Neural progenitor cell (in vitro differentiated cells): Measurements from ENCODE around the gene E2F8. TPM values are rescaled to one million over a fixed set of nuclear protein-coding genes. Genes with fewer than 3 reads are reported as not detected.

Experiments used
- DNase-seq: peaks from one replicate; pipeline ENCODE4 v3.0.0-alpha.2; 2016; ENCODE audit warnings: low spot score
- H2AFZ ChIP-seq: fragments of 200-600 bp; sonication (generic); replicated peaks from 2 replicates; pipeline ENCODE4 v1.6.1; 2016; ENCODE audit warnings: antibody characterized with exemption
- H3F3A ChIP-seq: fragments of 200-600 bp; sonication (generic); 2 replicates; pipeline ENCODE4 v1.6.1; 2016; ENCODE audit warnings: antibody characterized with exemption, low read depth
- H3K27ac ChIP-seq: fragments of 200-600 bp; sonication (generic); 2 replicates; pipeline ENCODE4 v1.5.1; 2016; ENCODE audit warnings: mild to moderate bottlenecking
- H3K27me3 ChIP-seq: fragments of 200-600 bp; sonication (generic); 2 replicates; pipeline ENCODE4 v1.6.1; 2016; ENCODE audit warnings: mild to moderate bottlenecking, moderate library complexity
- H3K36me3 ChIP-seq: fragments of 200-600 bp; sonication (generic); 2 replicates; pipeline ENCODE4 v1.5.1; 2016
- H3K4me1 ChIP-seq: fragments of 200-600 bp; sonication (generic); 2 replicates; pipeline ENCODE4 v1.6.1; 2016; ENCODE audit warnings: mixed run types
- H3K4me2 ChIP-seq: fragments of 200-600 bp; sonication (generic); 2 replicates; pipeline ENCODE4 v1.6.1; 2016
- H3K4me3 ChIP-seq: fragments of 200-600 bp; sonication (generic); 2 replicates; pipeline ENCODE4 v1.5.1; 2016
- H3K79me2 ChIP-seq: fragments of 200-600 bp; sonication (generic); 2 replicates; pipeline ENCODE4 v1.6.1; 2016; ENCODE audit warnings: low read depth
- H3K9ac ChIP-seq: fragments of 200-600 bp; sonication (generic); 2 replicates; pipeline ENCODE4 v1.6.1; 2016
- H3K9me3 ChIP-seq: fragments of 200-600 bp; sonication (generic); 2 replicates; pipeline ENCODE4 v1.5.1; 2016; ENCODE audit warnings: low read depth
- H4K20me1 ChIP-seq: fragments of 200-600 bp; sonication (generic); 2 replicates; pipeline ENCODE4 v1.6.1; 2016; ENCODE audit warnings: low read depth
- H3K27ac Mint-ChIP-seq: 3 replicates; pipeline ENCODE4 v1.8.0; 2021; ENCODE audit warnings: mixed read lengths
- H3K27me3 Mint-ChIP-seq: 2 replicates; pipeline ENCODE4 v1.8.0; 2022; ENCODE audit warnings: low read depth, mild to moderate bottlenecking, inconsistent platforms, moderate library complexity, mixed read lengths; ENCODE audit not compliant: insufficient read depth
- H3K36me3 Mint-ChIP-seq: 3 replicates; pipeline ENCODE4 v1.8.0; 2021; ENCODE audit warnings: mixed read lengths
- H3K4me1 Mint-ChIP-seq: 3 replicates; pipeline ENCODE4 v1.8.0; 2021; ENCODE audit warnings: mixed read lengths
- H3K4me3 Mint-ChIP-seq: 3 replicates; pipeline ENCODE4 v1.8.0; 2021; ENCODE audit warnings: mild to moderate bottlenecking, moderate library complexity, mixed read lengths
- H3K9me3 Mint-ChIP-seq: 3 replicates; pipeline ENCODE4 v1.8.0; 2020; ENCODE audit warnings: mixed read lengths
- EZH2 ChIP-seq: fragments of 200-600 bp; sonication (generic); IDR thresholded peaks from 2 replicates; pipeline ENCODE4 v1.6.1; 2017; ENCODE audit warnings: antibody characterized with exemption, mild to moderate bottlenecking, moderate library complexity
- EZH2phosphoT487 ChIP-seq: fragments of 200-600 bp; sonication (generic); IDR thresholded peaks from 2 replicates; pipeline ENCODE4 v1.6.1; 2017; ENCODE audit warnings: antibody characterized with exemption
- total RNA-seq: library from RNA; depleted of rRNA; stranded (reverse); fragments of >200 nt; gene quantifications from 2 replicates; pipeline ENCODE4 v1.2.3, GENCODE V29; 2015; ENCODE audit warnings: low replicate concordance
- TF ChIP-seq, protein P1 (sequence below): fragments of 200-600 bp; sonication (generic); IDR thresholded peaks from 2 replicates; pipeline ENCODE4 v1.5.1; 2017; ENCODE audit warnings: antibody characterized with exemption, mild to moderate bottlenecking

The E2F8 gene
- total RNA-seq, 1 donor from 2014 or later: 5.7 TPM

DNA sequence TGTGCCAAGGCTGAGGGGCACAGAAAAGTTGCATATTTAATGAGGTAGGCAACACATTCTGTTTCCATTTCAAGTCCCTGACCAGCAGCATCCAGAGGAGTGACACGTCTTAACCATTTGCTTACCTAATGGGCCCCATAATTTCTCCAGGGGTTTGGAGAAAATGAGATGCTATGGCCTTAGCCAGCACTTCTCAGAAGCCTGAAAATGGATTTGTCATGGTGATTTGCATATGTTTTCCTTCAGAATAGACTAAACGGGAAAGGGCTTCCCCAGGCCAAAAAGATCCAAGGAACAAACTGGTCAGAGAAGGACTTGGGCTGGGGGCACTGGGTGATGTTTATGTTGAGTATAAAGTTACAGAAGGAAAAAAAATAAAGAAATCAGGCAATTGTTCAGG is 55.7 kb downstream of the E2F8 start:
- Mint-ChIP-seq H3K4me3 (no peak overlapping the region), H3K4me1 (peaks cover 53% of the 10 kb centered on the region), H3K27me3 (peaks cover 18% of the 10 kb centered on the region), H3K27ac (no peak overlapping the region), H3K9me3 (peaks cover 5% of the 10 kb centered on the region), H3K36me3 (peaks cover under 1% of the 10 kb centered on the region)
- Histone ChIP-seq H3K79me2 (no peaks in the 10 kb centered on the region), H4K20me1 (no peaks in the 10 kb centered on the region), H3K36me3 (no peaks in the 10 kb centered on the region), H2AFZ (no peak overlapping the region), H3K4me3 (no peak overlapping the region), H3K4me1 (peaks cover 18% of the 10 kb centered on the region), H3K4me2 (no peak overlapping the region), H3K27me3 (no peaks in the 10 kb centered on the region), H3K9ac (no peak overlapping the region), H3F3A (no peaks in the 10 kb centered on the region), H3K27ac (no peak overlapping the region), H3K9me3 (no peaks in the 10 kb centered on the region)
- DNase-seq: no peak
- TF ChIP-seq, protein P1, sequence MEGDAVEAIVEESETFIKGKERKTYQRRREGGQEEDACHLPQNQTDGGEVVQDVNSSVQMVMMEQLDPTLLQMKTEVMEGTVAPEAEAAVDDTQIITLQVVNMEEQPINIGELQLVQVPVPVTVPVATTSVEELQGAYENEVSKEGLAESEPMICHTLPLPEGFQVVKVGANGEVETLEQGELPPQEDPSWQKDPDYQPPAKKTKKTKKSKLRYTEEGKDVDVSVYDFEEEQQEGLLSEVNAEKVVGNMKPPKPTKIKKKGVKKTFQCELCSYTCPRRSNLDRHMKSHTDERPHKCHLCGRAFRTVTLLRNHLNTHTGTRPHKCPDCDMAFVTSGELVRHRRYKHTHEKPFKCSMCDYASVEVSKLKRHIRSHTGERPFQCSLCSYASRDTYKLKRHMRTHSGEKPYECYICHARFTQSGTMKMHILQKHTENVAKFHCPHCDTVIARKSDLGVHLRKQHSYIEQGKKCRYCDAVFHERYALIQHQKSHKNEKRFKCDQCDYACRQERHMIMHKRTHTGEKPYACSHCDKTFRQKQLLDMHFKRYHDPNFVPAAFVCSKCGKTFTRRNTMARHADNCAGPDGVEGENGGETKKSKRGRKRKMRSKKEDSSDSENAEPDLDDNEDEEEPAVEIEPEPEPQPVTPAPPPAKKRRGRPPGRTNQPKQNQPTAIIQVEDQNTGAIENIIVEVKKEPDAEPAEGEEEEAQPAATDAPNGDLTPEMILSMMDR: no peak
- TF ChIP-seq EZH2: no peak
- no peak for TF ChIP-seq EZH2phosphoT487

DNA sequence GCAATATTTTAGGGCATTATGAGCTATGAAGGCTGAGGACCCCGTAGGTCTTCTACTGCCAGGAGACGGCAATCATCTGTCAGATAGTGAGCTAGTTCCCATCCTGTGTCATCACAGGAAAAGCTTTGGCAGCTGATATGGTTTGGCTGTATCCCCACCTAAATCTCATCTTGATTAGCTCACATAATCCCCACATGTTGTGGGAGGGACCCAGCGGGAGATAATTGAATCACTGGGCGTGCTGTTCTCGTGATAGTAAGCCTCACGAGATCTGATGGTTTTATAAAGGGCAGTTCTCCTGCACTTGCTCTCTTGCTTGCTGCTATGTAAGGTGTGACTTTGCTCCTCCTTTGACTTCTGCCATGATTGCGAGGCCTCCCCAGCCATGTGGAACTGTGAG is 57.1 kb downstream of the E2F8 start:
- H3K36me3 Mint-ChIP-seq: peaks cover 2% of the 10 kb centered on the region
- Histone ChIP-seq H3K27me3 (no peaks in the 10 kb centered on the region), H3K9ac (no peak overlapping the region), H3K4me1 (peaks cover 16% of the 10 kb centered on the region), H4K20me1 (no peaks in the 10 kb centered on the region), H3K79me2 (no peaks in the 10 kb centered on the region), H3K27ac (no peak overlapping the region), H3K36me3 (no peaks in the 10 kb centered on the region), H3K4me2 (no peak overlapping the region), H3K9me3 (no peaks in the 10 kb centered on the region), H2AFZ (no peak overlapping the region), H3F3A (no peaks in the 10 kb centered on the region), H3K4me3 (no peak overlapping the region)
- peaks cover 5% of the 10 kb centered on the region for H3K9me3 Mint-ChIP-seq
- DNase-seq: no peak
- no peak overlapping the region for H3K27ac Mint-ChIP-seq
- peaks cover 18% of the 10 kb centered on the region for H3K27me3 Mint-ChIP-seq
- TF ChIP-seq, protein P1: no peak
- no peak for TF ChIP-seq EZH2phosphoT487
- TF ChIP-seq EZH2: no peak
- H3K4me3 Mint-ChIP-seq: no peak overlapping the region
- peaks cover 48% of the 10 kb centered on the region for H3K4me1 Mint-ChIP-seq

DNA sequence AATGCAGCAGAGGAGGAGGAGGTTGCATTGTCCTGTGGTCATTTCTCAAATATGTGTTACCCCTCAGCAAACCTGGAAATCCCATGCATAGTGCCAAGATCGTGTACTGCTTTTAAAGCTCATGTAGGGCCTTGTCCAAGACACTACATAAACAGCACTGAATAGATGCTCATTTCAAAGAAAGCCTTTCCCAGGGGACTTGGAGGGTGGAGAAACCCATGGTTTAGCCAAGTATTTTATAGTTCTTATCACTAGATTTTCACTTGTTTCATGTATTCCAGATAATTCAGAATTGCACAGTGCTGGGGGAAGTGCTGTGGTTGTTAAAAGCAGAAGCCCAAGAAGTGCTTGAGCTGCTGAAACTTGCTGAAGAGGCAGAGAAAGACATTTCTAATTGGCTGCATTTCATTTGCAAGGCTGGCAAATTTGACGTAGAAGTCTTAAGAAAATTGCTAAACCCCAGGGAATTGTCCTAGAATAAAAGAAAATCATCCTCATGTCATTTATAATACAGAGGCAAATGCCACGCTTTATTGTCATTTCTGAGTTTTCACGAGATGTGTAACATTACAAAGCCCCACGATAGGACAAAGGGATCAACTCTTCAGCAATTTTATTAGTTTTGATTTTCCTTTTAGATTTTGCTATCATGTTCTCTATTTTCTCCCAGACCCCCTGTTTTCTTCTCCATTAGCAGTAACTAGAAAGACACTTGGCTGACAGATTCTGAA is 59.0 kb downstream of the E2F8 start:
- Histone ChIP-seq H2AFZ (no peak overlapping the region), H3K9me3 (no peaks in the 10 kb centered on the region), H4K20me1 (no peaks in the 10 kb centered on the region), H3K9ac (no peak overlapping the region), H3K4me3 (no peak overlapping the region), H3K4me1 (no peaks in the 10 kb centered on the region), H3F3A (no peaks in the 10 kb centered on the region), H3K27ac (no peak overlapping the region), H3K4me2 (no peak overlapping the region), H3K36me3 (no peaks in the 10 kb centered on the region), H3K27me3 (no peaks in the 10 kb centered on the region), H3K79me2 (no peaks in the 10 kb centered on the region)
- no peak overlapping the region for H3K4me3 Mint-ChIP-seq
- TF ChIP-seq EZH2phosphoT487 (no peak), EZH2 (no peak)
- TF ChIP-seq, protein P1: no peak
- peaks cover 18% of the 10 kb centered on the region for H3K27me3 Mint-ChIP-seq
- peaks cover 7% of the 10 kb centered on the region for H3K36me3 Mint-ChIP-seq
- DNase-seq: no peak
- H3K9me3 Mint-ChIP-seq: peaks cover 5% of the 10 kb centered on the region
- peaks cover 29% of the 10 kb centered on the region for H3K4me1 Mint-ChIP-seq
- H3K27ac Mint-ChIP-seq: no peak overlapping the region
